ENCODE results near the gene NPB. TPM values are rescaled to one million over a fixed set of nuclear protein-coding genes. Genes with fewer than 3 reads are reported as not detected.

Gene NPB
- total RNA-seq, 1 donor from 2014 or later = 0.51 TPM

DNA sequence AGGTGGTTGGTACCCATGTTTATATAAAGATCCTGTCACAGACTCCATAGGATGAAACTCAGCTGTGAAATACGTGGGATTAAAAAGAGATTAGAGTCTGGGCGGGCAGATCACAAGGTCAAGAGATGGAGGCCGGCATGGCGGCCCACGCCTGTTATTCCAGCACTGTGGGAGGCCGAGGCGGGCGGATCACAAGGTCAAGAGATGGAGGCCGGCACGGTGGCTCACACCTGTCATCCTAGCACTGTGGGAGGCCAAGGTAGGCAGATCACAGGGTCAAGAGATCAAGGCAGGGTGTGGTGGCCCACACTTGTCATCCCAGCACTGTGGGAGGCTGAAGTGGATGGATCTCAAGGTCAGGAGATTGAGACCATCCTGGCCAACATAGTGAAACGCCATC lies 6.6 kb upstream of the NPB start:
- DNase-seq (ENCODE audit: low spot score) = no peak
- intact Hi-C loops (cut with DNase I) = no loop called here

- no peak for DNase-seq (ENCODE audit: low spot score)
- intact Hi-C loops (cut with DNase I) = no loop called here
Measured at GRCh38 chr17:81898029-81898866, 3.8 kb upstream of the NPB start.

GRCh38 chr17:81898885-81899284 lies 3.2 kb upstream of the NPB start:
- intact Hi-C loops (cut with DNase I) = no loop called here
- DNase-seq (ENCODE audit: low spot score) = no peak

GRCh38 chr17:81899514-81900166 lies 2.4 kb upstream of the NPB start:
- intact Hi-C loops (cut with DNase I) = no loop called here
- DNase-seq (ENCODE audit: low spot score) = no peak

DNA sequence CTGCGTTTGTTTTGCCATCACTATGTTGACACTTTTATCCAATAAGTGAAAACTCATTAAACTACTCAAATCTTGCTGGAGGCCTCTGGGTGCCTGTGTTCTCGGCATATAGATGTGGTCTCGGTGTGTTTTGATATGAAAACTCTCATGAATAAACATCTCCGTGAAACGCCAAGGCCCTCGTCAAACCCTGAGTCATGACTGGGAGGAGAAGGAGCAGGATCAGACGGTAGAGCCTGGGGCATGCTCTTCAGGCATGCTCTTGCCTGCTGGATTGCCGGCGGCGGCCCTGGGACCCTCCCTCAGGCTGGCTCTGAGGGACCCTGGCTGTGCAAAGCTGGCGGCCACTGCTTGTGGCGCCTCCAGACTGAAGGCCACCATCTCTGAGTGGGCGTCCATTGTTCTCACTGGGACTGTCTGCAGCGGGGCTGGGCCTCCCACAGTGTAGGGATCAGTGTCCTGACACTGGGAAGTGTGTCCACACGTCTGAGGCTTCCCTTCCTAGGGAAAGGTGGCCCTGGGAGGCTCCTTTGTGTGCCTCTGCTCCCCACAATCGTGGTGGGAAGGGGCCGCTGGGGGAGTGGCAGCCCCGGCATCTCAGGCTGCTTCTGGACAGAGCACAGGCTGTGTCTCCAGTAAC lies 1.7 kb upstream of the NPB start:
- DNase-seq (ENCODE audit: low spot score) = no peak
- intact Hi-C loops (cut with DNase I) = no loop called here

- no peak for DNase-seq (ENCODE audit: low spot score)
- intact Hi-C loops (cut with DNase I) = no loop called here
Measured at GRCh38 chr17:81901167-81902022, 643 bp upstream of the NPB start.

GRCh38 chr17:81902653-81903414 lies 796 bp downstream of the NPB start:
- intact Hi-C loops (cut with DNase I) = no loop called here
- no peak for DNase-seq (ENCODE audit: low spot score)

DNA sequence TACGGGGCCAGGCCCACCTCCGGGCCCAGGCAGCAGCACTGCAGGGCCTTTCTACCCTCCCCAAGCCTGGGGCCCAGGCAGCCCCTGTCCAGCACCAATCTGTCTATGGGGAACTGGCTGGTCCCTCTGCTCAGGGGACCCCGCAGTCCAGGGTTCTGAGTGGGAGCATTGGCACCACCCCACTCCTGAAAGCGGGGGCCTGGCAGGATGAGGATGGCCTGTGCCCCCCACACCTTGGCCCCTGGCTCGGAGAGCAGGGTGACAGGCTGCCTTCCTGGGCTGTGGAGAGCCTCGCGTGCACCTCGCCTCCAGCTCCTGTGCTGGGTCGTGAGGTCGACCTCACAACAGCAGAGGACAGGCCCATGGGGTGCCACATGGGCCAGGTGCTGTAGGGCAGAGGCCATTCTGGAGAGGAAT lies 1.4 kb downstream of the NPB start:
- intact Hi-C loops (cut with DNase I) = no loop called here
- DNase-seq (ENCODE audit: low spot score) = no peak

GRCh38 chr17:81903896-81904599 lies 2.0 kb downstream of the NPB start:
- intact Hi-C loops (cut with DNase I) = no loop called here
- DNase-seq (ENCODE audit: low spot score) = no peak

- intact Hi-C loops (cut with DNase I) = no loop called here
- DNase-seq (ENCODE audit: low spot score) = no peak
Measured at GRCh38 chr17:81904600-81905423, 2.8 kb downstream of the NPB start.

DNA sequence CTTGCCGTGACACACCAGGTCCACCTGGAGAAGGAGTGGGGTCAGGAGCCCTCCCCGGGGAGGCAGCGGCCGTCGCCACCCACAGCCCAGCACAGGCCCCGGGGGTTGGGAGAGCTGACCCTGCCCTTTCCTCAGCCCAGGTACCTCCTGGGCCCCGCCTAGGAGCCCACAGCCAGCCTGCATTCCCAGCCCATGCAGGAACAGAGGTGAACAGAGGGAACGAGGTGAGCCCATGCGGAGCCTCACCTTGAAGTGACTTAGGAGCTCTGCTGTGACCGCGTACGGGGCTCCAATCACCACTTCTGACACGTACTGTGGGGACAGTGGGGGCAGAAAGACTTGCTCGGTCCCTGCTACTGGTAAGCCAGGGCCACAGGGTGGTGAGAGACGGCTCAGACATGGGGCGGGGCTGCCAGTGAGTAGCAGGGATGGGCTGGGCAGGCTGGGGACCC lies 3.4 kb downstream of the NPB start:
- DNase-seq (ENCODE audit: low spot score) = no peak
- intact Hi-C loops (cut with DNase I) = no loop called here

DNA sequence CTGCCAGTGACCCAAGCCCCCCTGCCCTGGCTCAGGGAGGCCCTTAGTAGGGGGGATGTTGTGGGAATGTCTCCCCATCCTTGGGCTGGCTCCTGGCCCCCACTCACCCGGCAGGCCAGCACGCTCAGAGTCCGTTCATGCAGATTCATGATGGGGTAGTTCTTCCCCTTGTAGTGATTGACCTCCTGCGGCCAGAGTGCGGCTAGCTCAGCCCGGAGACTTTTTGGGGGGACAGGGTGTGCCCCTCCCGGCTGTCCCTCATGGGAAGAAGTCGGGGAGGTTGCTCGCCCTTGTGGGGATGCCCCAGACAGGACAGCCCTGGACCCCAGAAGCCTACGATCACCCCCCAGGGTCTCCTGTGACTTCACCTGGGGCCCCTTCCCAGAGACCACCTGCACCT lies 4.0 kb downstream of the NPB start:
- no peak for DNase-seq (ENCODE audit: low spot score)
- intact Hi-C loops (cut with DNase I) = no loop called here

GRCh38 chr17:81906476-81907218 lies 4.6 kb downstream of the NPB start:
- DNase-seq (ENCODE audit: low spot score) = no peak
- intact Hi-C loops (cut with DNase I) = no loop called here

GRCh38 chr17:81907219-81908145 lies 5.4 kb downstream of the NPB start:
- DNase-seq (ENCODE audit: low spot score) = no peak
- intact Hi-C loops (cut with DNase I) = no loop called here

GRCh38 chr17:81908793-81909192 lies 6.8 kb downstream of the NPB start:
- no peak for DNase-seq (ENCODE audit: low spot score)
- intact Hi-C loops (cut with DNase I) = no loop called here

DNA sequence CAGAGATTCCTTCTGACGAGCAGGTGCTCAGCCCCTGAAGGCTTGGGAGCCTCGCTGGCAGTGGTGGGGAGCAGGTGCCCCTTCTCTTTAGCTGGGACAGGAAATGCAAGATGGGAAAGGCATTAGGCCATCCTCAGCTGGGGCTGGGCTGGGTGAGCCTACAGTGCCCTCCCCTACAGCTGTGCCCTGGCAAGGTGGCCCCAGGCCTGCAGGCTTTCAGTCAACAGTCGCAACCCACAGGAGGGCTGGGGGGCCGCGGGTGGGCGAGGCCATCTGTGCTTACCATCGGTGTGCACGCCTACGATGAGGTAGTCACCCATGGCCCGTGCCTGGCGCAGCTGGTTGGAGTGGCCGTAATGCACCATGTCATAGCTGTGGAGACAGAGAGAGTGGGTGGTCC lies 7.2 kb downstream of the NPB start:
- intact Hi-C loops (cut with DNase I) = no loop called here

More for the DNA sequence above, 7.2 kb downstream of the NPB start:
- DNase-seq (ENCODE audit: low spot score) = no peak

Data from cardiac septum (tissue), 1 donor.